Measurements from ENCODE around the gene HTR6. TPM values are rescaled to one million over a fixed set of nuclear protein-coding genes. Genes with fewer than 3 reads are reported as not detected.

The HTR6 gene
- total RNA-seq, 4 donors from 2014 or later: not detected

- DNase-seq (ENCODE audit: extremely low spot score): no peak
- intact Hi-C loops (cut with DNase I): no loop called here
- 94% methylated on average over 7 of the region's 7 CpGs for WGBS
- Histone ChIP-seq H3K4me1 (no peaks in the 10 kb centered on the region), H3K4me3 (no peak overlapping the region), H3K27ac (replicated peaks in 1 of 4) (no peak overlapping the region), H3K9me3 (no peaks in the 10 kb centered on the region), H3K36me3 (peaks cover 31 to 91% (median 57%) of the 10 kb centered on the region in 4 donors), H3K27me3 (no peaks in the 10 kb centered on the region)
- TF ChIP-seq POLR2AphosphoS5 (IDR thresholded peaks at IDR 0.05) (no peak), EP300 (IDR thresholded peaks at IDR 0.05) (no peak), POLR2A (IDR thresholded peaks at IDR 0.05; ENCODE audit: low read depth) (no peak), CTCF (IDR thresholded peaks at IDR 0.05) (no peak)
Observed at GRCh38 chr1:19695772-19696171, 31.1 kb downstream of the HTR6 start.

GRCh38 chr1:19696820-19697219, 32.1 kb downstream of the HTR6 start:
- Histone ChIP-seq H3K27me3 (no peaks in the 10 kb centered on the region), H3K27ac (replicated peaks in 1 of 4) (no peak overlapping the region), H3K4me1 (no peaks in the 10 kb centered on the region), H3K36me3 (peaks cover 31 to 81% (median 52%) of the 10 kb centered on the region in 4 donors), H3K4me3 (no peak overlapping the region), H3K9me3 (no peaks in the 10 kb centered on the region)
- WGBS: 92% methylated on average over 7 of the region's 8 CpGs
- DNase-seq (ENCODE audit: extremely low spot score): no peak
- intact Hi-C loops (cut with DNase I): no loop called here
- TF ChIP-seq EP300 (IDR thresholded peaks at IDR 0.05) (no peak), POLR2A (IDR thresholded peaks at IDR 0.05; ENCODE audit: low read depth) (no peak), CTCF (IDR thresholded peaks at IDR 0.05) (no peak), POLR2AphosphoS5 (IDR thresholded peaks at IDR 0.05) (no peak)

- no peak for DNase-seq (ENCODE audit: extremely low spot score)
- TF ChIP-seq POLR2AphosphoS5 (IDR thresholded peaks at IDR 0.05) (no peak), POLR2A (IDR thresholded peaks at IDR 0.05; ENCODE audit: low read depth) (no peak), EP300 (IDR thresholded peaks at IDR 0.05) (no peak), CTCF (IDR thresholded peaks at IDR 0.05) (no peak)
- H3K4me3 ChIP-seq: no peak overlapping the region
- H3K36me3 ChIP-seq: peaks cover 31 to 70% (median 47%) of the 10 kb centered on the region in 4 donors
- WGBS: 98% methylated on average over 4 of the region's 4 CpGs
- H3K27ac ChIP-seq (replicated peaks in 1 of 4): no peak overlapping the region
- H3K4me1 ChIP-seq: no peaks in the 10 kb centered on the region
- no peaks in the 10 kb centered on the region for H3K9me3 ChIP-seq
- H3K27me3 ChIP-seq: no peaks in the 10 kb centered on the region
- intact Hi-C loops (cut with DNase I): no loop called here
Observed at GRCh38 chr1:19698181-19698580, 33.5 kb downstream of the HTR6 start.

- Histone ChIP-seq H3K27me3 (no peaks in the 10 kb centered on the region), H3K4me3 (no peak overlapping the region), H3K4me1 (peaks cover 8 to 11% (median 9%) of the 10 kb centered on the region in 4 donors), H3K36me3 (peaks cover 18 to 50% (median 27%) of the 10 kb centered on the region in 4 donors), H3K9me3 (no peaks in the 10 kb centered on the region), H3K27ac (replicated peaks in 1 of 4) (no peak overlapping the region)
- no peak for DNase-seq (ENCODE audit: extremely low spot score)
- no peak for TF ChIP-seq POLR2AphosphoS5 (IDR thresholded peaks at IDR 0.05)
- intact Hi-C loops (cut with DNase I): no loop called here
- WGBS: 86% methylated on average over 9 of the region's 14 CpGs
Observed at GRCh38 chr1:19700079-19700777, 35.6 kb downstream of the HTR6 start.

- intact Hi-C loops (cut with DNase I): no loop called here
- Histone ChIP-seq H3K9me3 (no peaks in the 10 kb centered on the region), H3K4me3 (no peak overlapping the region), H3K4me1 (peaks cover 8 to 29% (median 22%) of the 10 kb centered on the region in 4 donors), H3K27me3 (no peaks in the 10 kb centered on the region), H3K27ac (replicated peaks in 1 of 4) (no peak overlapping the region), H3K36me3 (peaks cover 8 to 33% (median 17%) of the 10 kb centered on the region in 4 donors)
- TF ChIP-seq POLR2A (IDR thresholded peaks at IDR 0.05; ENCODE audit: low read depth) (no peak), EP300 (IDR thresholded peaks at IDR 0.05) (no peak), CTCF (IDR thresholded peaks at IDR 0.05) (no peak)
- DNase-seq (ENCODE audit: extremely low spot score): no peak
- WGBS: 88% methylated on average over 3 of the region's 3 CpGs
Observed at GRCh38 chr1:19703280-19703679, 38.6 kb downstream of the HTR6 start.

Measured in esophagus muscularis mucosa (tissue), 4 donors.